ENCODE measurements around the gene MACROH2A1.

Gene MACROH2A1

DNA sequence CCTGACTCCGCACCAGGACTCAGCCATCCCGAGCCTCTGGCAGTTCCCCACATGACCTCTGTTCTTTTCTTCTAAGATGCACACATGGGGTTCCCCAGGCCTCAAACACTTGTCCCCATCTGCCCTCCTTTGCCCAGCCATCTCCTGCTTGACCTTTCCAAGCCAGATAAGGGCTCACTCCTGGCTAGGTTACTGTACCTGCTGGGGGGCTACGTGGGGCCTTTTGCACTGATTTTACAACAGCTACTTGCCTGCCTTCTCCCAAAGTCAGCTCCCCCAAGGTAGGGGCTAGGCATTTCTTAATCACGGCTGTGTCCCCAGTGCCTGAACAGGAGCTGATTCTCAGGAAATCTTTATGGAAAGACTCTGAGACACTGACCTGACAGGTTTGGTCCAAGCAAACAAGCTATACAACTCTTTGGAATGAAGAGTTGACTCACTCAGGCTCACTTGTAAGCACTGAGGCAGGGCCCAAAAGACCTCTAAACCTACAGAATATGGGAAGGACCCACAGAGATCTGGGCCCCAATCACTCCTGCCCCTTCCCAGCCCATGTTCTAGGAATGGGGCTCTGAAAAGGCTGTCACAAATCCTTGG lies 2.5 kb downstream of the MACROH2A1 start:
- no peak for DNase-seq

GRCh38 chr5:135395866-135396265 lies 3.2 kb downstream of the MACROH2A1 start:
- DNase-seq = no peak

DNA sequence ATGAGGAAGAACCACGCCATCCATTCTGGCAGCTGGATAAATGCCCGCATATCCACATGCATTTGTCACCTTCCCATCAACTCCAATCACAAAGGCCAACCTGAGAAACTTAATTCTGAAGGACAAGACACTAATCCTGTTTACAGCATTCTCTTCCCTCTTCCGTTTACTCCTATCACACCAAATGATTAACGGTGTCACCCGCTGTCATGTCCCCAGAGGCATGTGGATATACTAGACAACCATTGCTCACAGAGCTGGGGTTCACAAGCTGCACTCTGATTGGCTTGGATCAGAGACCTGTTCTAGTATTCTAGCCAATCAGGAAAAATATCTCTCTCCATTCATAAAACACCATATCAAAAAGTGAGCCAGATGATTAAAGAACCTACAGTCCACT lies 3.6 kb downstream of the MACROH2A1 start:
- no peak for DNase-seq

GRCh38 chr5:135394095-135394494 lies 4.9 kb downstream of the MACROH2A1 start:
- no peak for DNase-seq

- DNase-seq = no peak
Measured at GRCh38 chr5:135393691-135394090, 5.3 kb downstream of the MACROH2A1 start.

DNA sequence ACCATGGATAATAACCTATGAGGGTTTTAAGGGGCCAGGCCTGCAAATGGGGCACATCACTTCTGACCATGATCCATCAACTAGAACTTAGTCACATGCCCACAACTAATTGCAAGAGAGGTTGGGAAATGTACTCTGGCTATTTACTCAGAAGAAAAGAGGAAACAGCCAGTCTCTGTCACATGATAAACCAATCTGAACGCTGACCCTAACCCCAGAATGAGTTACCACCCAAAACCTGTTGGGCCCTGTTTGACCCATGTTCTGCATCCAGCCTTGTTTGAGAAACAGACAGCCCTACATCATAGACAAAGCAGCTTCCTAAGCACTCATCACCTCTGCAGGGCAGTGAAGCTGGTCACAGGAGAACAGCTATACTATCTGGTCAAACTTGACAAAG lies 5.8 kb downstream of the MACROH2A1 start:
- no peak for DNase-seq

DNA sequence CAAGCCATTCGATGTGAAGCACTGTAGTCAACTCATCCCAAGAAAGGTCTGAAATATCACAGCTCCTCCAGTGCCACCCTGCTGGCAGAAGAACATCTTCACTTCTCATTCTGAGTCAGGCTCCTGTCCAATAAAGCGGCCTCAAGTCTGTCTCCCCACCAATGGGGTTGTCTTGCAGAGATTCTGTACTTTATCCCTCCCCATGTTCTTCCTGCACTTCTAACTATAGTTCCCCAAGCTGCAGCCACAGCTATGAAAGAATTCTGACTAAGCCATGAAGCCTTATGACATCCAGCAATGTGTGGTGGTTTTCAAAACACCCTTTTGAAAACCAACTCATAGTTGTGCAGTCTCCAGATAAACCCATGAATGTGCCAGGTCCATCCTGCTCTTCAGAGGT lies 6.8 kb downstream of the MACROH2A1 start:
- no peak for DNase-seq

- DNase-seq = no peak
Measured at GRCh38 chr5:135391869-135392255, 7.2 kb downstream of the MACROH2A1 start.

DNA sequence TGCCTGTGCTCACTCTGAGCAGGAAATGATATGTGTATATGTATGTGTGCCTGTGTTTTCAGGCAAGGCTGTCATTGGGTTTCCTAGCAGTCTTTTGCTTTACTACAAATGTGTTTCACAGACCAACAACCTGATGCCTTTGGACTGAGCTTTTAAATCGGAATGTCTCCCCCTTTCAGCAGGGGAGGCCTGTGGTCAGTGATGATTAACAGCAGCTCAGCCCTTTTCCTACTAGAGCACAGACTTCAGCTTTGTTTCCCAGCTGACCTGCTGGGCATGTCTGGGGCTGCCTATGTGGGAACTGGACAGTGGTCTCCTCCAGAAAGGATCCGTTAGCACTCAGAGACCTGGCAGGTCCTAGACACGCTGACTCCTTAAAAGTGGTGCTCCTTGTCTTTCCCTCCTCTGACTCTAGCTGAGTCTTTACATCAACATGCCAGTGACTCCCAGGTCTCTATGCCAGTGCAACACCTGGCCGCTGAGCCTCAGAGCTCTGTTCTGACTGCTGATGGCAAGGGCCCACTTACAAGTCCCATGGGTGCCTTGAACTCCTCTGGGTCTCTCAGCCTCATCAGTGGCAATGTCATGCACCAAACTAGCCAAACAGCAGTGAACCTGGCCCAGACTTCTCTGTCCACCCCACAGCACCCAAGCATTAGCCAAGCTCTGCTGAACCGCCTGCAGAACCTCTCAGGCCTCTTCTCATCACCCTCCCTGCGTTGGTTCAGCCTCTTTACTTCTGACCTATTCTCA lies 7.7 kb downstream of the MACROH2A1 start:
- no peak for DNase-seq

- no peak for DNase-seq
Measured at GRCh38 chr5:135388860-135389435, 10.1 kb downstream of the MACROH2A1 start.

DNA sequence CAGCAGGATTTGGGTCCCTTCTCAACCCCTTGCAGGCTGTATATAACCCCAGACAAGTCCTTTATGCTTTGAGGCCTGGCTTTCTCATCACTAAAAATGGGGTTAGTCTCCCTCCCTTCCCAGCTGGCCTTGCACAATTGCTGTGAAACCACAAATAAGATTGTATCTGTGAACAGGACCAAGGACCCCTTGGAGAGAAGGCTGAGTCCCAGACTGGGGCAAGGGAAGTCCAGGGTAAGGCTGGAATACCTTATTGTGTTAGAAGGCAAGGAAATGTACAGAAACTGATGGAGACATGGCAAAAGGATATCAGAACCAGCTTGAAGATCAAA lies 11.4 kb downstream of the MACROH2A1 start:
- DNase-seq = no peak

- no peak for DNase-seq
Measured at GRCh38 chr5:135386886-135387628, 12.0 kb downstream of the MACROH2A1 start.

DNA sequence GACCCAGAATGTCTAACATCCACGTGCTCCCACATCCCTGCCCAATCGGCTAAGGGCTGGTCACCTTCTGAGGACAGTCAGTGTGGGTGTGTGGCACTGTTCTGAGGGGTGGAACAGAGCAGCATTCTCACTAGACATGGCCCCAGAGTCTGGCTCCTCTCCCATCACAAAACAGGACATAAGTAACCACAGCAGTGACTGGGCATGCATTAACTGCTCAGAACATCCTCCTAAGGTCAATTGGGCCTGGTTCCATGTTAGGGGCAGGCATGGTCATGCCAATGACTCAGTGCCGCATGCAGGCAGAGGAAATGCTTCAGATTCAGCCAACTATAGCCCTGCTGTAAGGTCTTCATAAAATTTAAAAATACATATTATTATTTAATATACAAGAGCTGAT lies 12.9 kb downstream of the MACROH2A1 start:
- no peak for DNase-seq

- DNase-seq = no peak
Measured at GRCh38 chr5:135385576-135385975, 13.5 kb downstream of the MACROH2A1 start.

GRCh38 chr5:135384898-135385297 lies 14.1 kb downstream of the MACROH2A1 start:
- no peak for DNase-seq

- DNase-seq = no peak
Measured at GRCh38 chr5:135383803-135384495, 15.1 kb downstream of the MACROH2A1 start.

- no peak for DNase-seq
Measured at GRCh38 chr5:135382981-135383380, 16.1 kb downstream of the MACROH2A1 start.

GRCh38 chr5:135382106-135382790 lies 16.8 kb downstream of the MACROH2A1 start:
- no peak for DNase-seq

DNA sequence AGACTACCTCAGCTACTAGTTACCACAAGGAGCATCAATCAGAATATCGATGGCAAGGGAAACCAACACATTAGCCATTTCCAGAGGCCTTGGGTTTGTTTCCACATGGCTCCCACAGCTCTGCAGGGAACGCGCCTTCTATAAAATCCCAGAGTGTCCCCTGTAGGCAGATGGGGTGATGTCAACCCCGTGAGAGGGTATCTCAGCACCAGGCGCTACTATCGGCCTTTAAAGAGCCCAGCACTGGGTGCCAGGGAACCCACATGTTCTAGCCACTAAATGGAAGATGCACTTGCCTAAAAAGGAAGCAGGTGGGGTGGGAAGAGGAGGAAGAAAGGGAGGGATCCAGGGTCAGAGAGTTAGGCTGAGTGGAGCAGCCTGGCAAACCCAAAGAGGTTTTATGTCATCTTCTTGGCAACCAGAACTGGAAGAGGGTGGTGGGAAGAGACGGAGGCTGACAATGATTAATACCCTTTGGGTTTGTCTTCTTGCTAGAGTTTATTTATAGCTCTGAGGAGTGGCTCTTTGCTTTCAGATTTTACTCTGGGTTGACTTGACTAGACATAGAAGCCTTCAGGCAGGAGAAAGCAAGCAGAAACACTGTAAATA lies 19.9 kb downstream of the MACROH2A1 start:
- no peak for DNase-seq

GRCh38 chr5:135377751-135378680 lies 21.0 kb downstream of the MACROH2A1 start:
- no peak for DNase-seq
